LNCaP clone FGC (cell line): ENCODE measurements around the gene OR2T33.
"Not testable (repeated sequence)": the region's sequence is repeated elsewhere in the genome, so short reads cannot be mapped to it uniquely, and the experiment has no call there.

Experiments used
- DNase-seq: peaks from one replicate; pipeline ENCODE4 v3.0.0-alpha.2; 2011; ENCODE audit warnings: low read depth
- H3K4me3 ChIP-seq: 2 replicates; pipeline ENCODE4 v1.5.1; 2011; ENCODE audit warnings: mild to moderate bottlenecking, low read depth, low read length, control low read depth
- CTCF ChIP-seq: IDR thresholded peaks from 2 replicates; pipeline ENCODE4 v1.5.1; 2012; ENCODE audit warnings: mild to moderate bottlenecking; ENCODE audit not compliant: control insufficient read depth, insufficient read depth; ENCODE audit errors: extremely low read depth

The OR2T33 gene

GRCh38 chr1:248268178-248268577 lies 9.6 kb downstream of the OR2T33 start:
- no peak for DNase-seq
- no peak; the same call in 1 of the 2 replicates for TF ChIP-seq CTCF
- H3K4me3 ChIP-seq: no peak overlapping the region

GRCh38 chr1:248259309-248259708 lies 18.5 kb downstream of the OR2T33 start:
- not testable (repeated sequence) for DNase-seq, H3K4me3 ChIP-seq

GRCh38 chr1:248243204-248243603 lies 34.6 kb downstream of the OR2T33 start:
- no peak overlapping the region for H3K4me3 ChIP-seq
- TF ChIP-seq CTCF: peak; percentile 73
- DNase-seq: peak; percentile 15

- no peak for DNase-seq
- no peak overlapping the region for H3K4me3 ChIP-seq
- TF ChIP-seq CTCF: no peak
These were observed 38.3 kb downstream of the OR2T33 start for GRCh38 chr1:248239478-248239877.

- H3K4me3 ChIP-seq: no peak within 1 kb of the TSS
- TF ChIP-seq CTCF: no peak
- DNase-seq: no peak
These were observed 46.7 kb downstream of the OR2T33 start, which contains the start of gene OR2M4 for GRCh38 chr1:248231117-248231516. OR2M4 (plus strand) TSS chr1:248231417; CDS start chr1:248238929, 7,512 bp downstream.

GRCh38 chr1:248229360-248229908 lies 48.3 kb downstream of the OR2T33 start:
- no peak overlapping the region for H3K4me3 ChIP-seq
- no peak for DNase-seq
- no peak for TF ChIP-seq CTCF

- no peak overlapping the region for H3K4me3 ChIP-seq
- no peak for DNase-seq
- TF ChIP-seq CTCF: no peak
These were observed 52.2 kb downstream of the OR2T33 start for GRCh38 chr1:248225537-248225936.
